ENCODE measurements around the gene STK39.

The STK39 gene

GRCh38 chr2:168090366-168091135 lies 156.8 kb downstream of the STK39 start:
- H3K9me3 ChIP-seq (ENCODE audit: insufficient read depth, low read length, severe bottlenecking), result no peaks in the 10 kb centered on the region
- H3K79me2 ChIP-seq (ENCODE audit: insufficient read depth, low read length), result no peaks in the 10 kb centered on the region
- no peaks in the 10 kb centered on the region for H4K20me1 ChIP-seq (ENCODE audit: insufficient read depth, low read length)
- H3K27me3 ChIP-seq (ENCODE audit: insufficient read depth, low read length, poor library complexity), result no peaks in the 10 kb centered on the region
- no peak overlapping the region for H2AFZ ChIP-seq (ENCODE audit: low read depth, low read length)
- H3K4me2 ChIP-seq (ENCODE audit: insufficient read depth, low read length), result no peak overlapping the region
- H3K4me1 ChIP-seq (ENCODE audit: insufficient read depth, low read length), result peaks cover 12% of the 10 kb centered on the region
- DNase-seq, result no peak
- no peak overlapping the region for H3K9ac ChIP-seq (ENCODE audit: low read depth, low read length)
- H3K27ac ChIP-seq (ENCODE audit: low read length), result no peak overlapping the region
- no peak for ATAC-seq (ENCODE audit: insufficient read depth, low read depth)
- H3K4me3 ChIP-seq (ENCODE audit: low read depth in 1 of 2, low read length in 2 of 2), result no peak overlapping the region
- TF ChIP-seq CTCF (IDR thresholded peaks at IDR 0.05; ENCODE audit: borderline replicate concordance, extremely low read depth, low read length, poor library complexity, severe bottlenecking) (no peak), EZH2 (IDR thresholded peaks at IDR 0.05; ENCODE audit: borderline replicate concordance, low read depth, low read length, severe bottlenecking) (no peak)
- no peaks in the 10 kb centered on the region; the same call in 1 of the 2 replicates for H3K36me3 ChIP-seq (ENCODE audit: insufficient read depth, low read length)

GRCh38 chr2:168089200-168089599 lies 158.2 kb downstream of the STK39 start:
- no peak overlapping the region for H3K4me2 ChIP-seq (ENCODE audit: insufficient read depth, low read length)
- H3K9ac ChIP-seq (ENCODE audit: low read depth, low read length), result no peak overlapping the region
- no peaks in the 10 kb centered on the region for H3K79me2 ChIP-seq (ENCODE audit: insufficient read depth, low read length)
- DNase-seq (no peak), ATAC-seq (ENCODE audit: insufficient read depth, low read depth) (peak; percentile 47; the same call in 1 of the 3 replicates)
- H3K4me1 ChIP-seq (ENCODE audit: insufficient read depth, low read length), result peaks cover 12% of the 10 kb centered on the region
- H3K36me3 ChIP-seq (ENCODE audit: insufficient read depth, low read length), result no peaks in the 10 kb centered on the region; the same call in 1 of the 2 replicates
- H4K20me1 ChIP-seq (ENCODE audit: insufficient read depth, low read length), result no peaks in the 10 kb centered on the region
- TF ChIP-seq EZH2 (IDR thresholded peaks at IDR 0.05; ENCODE audit: borderline replicate concordance, low read depth, low read length, severe bottlenecking) (no peak), CTCF (IDR thresholded peaks at IDR 0.05; ENCODE audit: borderline replicate concordance, extremely low read depth, low read length, poor library complexity, severe bottlenecking) (no peak)
- H3K9me3 ChIP-seq (ENCODE audit: insufficient read depth, low read length, severe bottlenecking), result no peaks in the 10 kb centered on the region
- H3K27ac ChIP-seq (ENCODE audit: low read length), result 0 out of 2 replicates have a peak overlapping the region, but pooled peaks have one; percentile 34
- no peak overlapping the region for H2AFZ ChIP-seq (ENCODE audit: low read depth, low read length)
- no peaks in the 10 kb centered on the region for H3K27me3 ChIP-seq (ENCODE audit: insufficient read depth, low read length, poor library complexity)
- no peak overlapping the region for H3K4me3 ChIP-seq (ENCODE audit: low read depth in 1 of 2, low read length in 2 of 2)

- no peak for ATAC-seq (ENCODE audit: insufficient read depth, low read depth)
- no peak for DNase-seq
- no peak for TF ChIP-seq CTCF (IDR thresholded peaks at IDR 0.05; ENCODE audit: borderline replicate concordance, extremely low read depth, low read length, poor library complexity, severe bottlenecking)
- no peak for TF ChIP-seq EZH2 (IDR thresholded peaks at IDR 0.05; ENCODE audit: borderline replicate concordance, low read depth, low read length, severe bottlenecking)
- Histone ChIP-seq H3K27ac (ENCODE audit: low read length) (no peak overlapping the region), H3K27me3 (ENCODE audit: insufficient read depth, low read length, poor library complexity) (no peaks in the 10 kb centered on the region), H3K4me2 (ENCODE audit: insufficient read depth, low read length) (no peak overlapping the region), H3K4me1 (ENCODE audit: insufficient read depth, low read length) (peaks cover 12% of the 10 kb centered on the region), H3K9me3 (ENCODE audit: insufficient read depth, low read length, severe bottlenecking) (no peaks in the 10 kb centered on the region), H3K9ac (ENCODE audit: low read depth, low read length) (no peak overlapping the region), H2AFZ (ENCODE audit: low read depth, low read length) (no peak overlapping the region), H4K20me1 (ENCODE audit: insufficient read depth, low read length) (no peaks in the 10 kb centered on the region), H3K79me2 (ENCODE audit: insufficient read depth, low read length) (no peaks in the 10 kb centered on the region), H3K4me3 (ENCODE audit: low read depth in 1 of 2, low read length in 2 of 2) (no peak overlapping the region), H3K36me3 (ENCODE audit: insufficient read depth, low read length) (no peaks in the 10 kb centered on the region; the same call in 1 of the 2 replicates)
These were observed 160.0 kb downstream of the STK39 start for GRCh38 chr2:168087401-168087800.
